GM11168 (cell line): ENCODE data around the gene CLDN4.
"Not testable (repeated sequence)": the region's sequence is repeated elsewhere in the genome, so short reads cannot be mapped to it uniquely, and the experiment has no call there.

ENCODE experiments used
- in situ Hi-C: fragments of 300-500 bp; cut with MboI; formaldehyde crosslinking; loops from one replicate; pipeline ENCODE4 v1.12.0; 2022; ENCODE audit warnings: low sequenced_read_pairs; ENCODE audit not compliant: unreplicated experiment

Gene CLDN4

GRCh38 chr7:73822319-73823173 lies 8.2 kb upstream of the CLDN4 start:
- in situ Hi-C loops: no loop called here

DNA sequence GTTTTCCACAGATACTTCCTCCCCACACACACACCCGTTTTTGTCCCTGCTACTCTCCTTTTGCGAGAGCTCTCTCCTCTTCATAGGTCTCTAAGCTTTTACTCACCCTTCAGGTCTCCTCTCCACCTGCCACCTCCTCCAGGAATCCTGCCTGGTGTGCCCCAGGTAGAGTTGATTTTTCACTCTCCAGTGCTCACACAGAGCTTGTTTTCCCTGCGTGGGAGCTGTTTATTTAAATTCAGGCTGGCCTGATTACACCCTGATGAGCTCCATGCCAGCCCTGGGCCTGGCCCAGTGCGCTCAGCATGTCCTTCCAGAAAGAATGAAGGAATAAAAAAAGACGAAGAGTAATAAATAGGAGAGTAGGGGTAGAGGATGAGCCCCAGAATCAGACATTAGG lies 7.5 kb upstream of the CLDN4 start:
- in situ Hi-C loops: no loop called here

- in situ Hi-C loops: no loop called here
Measured at GRCh38 chr7:73823873-73824592, 6.8 kb upstream of the CLDN4 start.

DNA sequence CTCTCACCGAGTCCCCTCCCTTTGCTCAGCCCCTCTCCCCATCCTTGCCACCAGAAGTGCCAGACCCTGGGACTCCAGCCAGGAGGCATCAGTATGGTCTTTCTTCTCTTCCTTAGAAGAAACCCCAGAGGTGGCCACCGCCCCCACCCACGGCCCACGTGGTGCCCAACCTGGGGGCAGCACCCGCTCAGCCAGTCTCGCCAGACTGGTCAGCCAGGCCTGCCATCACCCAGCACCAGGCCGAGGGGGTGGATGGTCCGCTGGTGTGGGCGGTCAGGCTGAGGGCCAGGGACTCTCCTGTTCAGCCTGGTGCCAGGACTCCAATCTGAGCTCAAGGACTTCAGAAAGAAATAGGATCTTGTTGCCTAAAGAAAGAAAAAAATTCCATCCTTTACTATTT lies 5.8 kb upstream of the CLDN4 start:
- in situ Hi-C loops: no loop called here

DNA sequence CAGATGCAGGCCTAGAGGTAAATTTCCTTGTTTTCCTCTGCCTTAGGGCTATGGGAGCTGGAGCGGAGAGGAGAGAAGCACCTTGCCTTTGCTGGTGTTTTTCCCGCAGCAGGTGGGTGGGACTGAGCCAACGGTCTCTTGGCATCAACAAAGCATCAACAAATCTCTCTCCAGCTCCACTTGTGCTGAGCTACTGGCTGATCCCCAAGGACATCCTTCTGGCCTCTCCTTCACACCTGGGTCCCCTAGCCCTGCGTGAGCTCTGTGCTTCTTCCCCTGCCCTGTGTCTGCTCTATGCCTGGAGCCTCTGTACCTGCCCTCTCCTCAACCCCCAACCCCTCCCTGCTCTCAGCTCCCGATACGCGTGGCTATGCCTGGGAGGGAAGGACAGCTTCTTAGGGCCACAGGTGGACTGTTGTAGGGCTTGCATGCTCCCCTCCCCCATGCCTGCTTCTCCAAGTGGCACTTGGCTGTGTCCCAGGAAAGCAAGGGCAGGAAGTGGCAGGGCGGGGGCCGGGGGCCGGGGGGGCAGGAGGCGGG lies 3.2 kb upstream of the CLDN4 start:
- in situ Hi-C loops: no loop called here

GRCh38 chr7:73828107-73828803 lies 2.5 kb upstream of the CLDN4 start:
- in situ Hi-C loops: no loop called here

GRCh38 chr7:73828972-73829371 lies 1.8 kb upstream of the CLDN4 start:
- in situ Hi-C loops: no loop called here

GRCh38 chr7:73829505-73829904 lies 1.3 kb upstream of the CLDN4 start:
- in situ Hi-C loops: no loop called here

DNA sequence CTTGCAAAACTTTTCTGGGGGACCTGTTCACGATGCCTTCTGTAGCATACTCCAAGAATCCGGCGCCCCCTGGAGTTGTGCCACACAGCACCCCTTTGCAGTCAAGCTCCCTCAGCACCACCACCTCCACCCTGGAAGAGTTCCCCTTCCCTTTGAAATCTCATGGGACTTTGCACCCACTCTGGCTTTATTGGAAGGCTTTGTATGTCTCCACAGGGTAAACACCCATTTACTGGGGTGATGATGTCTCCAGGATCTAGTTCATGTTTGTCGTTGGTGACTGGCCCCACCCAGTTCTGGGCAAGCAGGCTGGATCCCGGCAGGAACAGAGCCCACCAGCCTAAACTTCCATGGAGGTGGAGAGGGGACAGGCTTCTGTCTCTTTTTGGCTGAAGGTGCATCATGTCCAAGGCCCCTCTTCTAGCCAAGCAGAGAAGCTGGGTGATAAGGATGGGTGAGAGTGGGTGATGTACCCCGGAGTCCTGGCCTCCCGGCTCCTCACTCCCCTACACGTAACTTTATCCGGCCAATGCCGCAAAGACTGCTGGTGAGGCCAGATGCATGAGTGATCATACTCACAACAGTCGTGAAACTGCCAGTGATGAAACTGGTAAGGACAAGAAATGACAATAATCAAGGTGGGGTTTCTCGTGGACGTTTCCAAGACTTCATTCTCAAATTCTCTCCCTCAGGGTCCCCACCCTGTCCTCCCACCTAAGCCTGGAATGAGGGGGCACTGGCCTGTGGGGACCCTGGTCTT lies 695 bp upstream of the CLDN4 start:
- in situ Hi-C loops: no loop called here

DNA sequence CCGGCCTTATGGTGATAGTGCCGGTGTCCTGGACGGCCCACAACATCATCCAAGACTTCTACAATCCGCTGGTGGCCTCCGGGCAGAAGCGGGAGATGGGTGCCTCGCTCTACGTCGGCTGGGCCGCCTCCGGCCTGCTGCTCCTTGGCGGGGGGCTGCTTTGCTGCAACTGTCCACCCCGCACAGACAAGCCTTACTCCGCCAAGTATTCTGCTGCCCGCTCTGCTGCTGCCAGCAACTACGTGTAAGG lies 713 bp downstream of the CLDN4 start:
- in situ Hi-C loops: no loop called here

DNA sequence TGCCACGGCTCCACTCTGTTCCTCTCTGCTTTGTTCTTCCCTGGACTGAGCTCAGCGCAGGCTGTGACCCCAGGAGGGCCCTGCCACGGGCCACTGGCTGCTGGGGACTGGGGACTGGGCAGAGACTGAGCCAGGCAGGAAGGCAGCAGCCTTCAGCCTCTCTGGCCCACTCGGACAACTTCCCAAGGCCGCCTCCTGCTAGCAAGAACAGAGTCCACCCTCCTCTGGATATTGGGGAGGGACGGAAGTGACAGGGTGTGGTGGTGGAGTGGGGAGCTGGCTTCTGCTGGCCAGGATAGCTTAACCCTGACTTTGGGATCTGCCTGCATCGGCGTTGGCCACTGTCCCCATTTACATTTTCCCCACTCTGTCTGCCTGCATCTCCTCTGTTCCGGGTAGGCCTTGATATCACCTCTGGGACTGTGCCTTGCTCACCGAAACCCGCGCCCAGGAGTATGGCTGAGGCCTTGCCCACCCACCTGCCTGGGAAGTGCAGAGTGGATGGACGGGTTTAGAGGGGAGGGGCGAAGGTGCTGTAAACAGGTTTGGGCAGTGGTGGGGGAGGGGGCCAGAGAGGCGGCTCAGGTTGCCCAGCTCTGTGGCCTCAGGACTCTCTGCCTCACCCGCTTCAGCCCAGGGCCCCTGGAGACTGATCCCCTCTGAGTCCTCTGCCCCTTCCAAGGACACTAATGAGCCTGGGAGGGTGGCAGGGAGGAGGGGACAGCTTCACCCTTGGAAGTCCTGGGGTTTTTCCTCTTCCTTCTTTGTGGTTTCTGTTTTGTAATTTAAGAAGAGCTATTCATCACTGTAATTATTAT lies 1.2 kb downstream of the CLDN4 start:
- in situ Hi-C loops: no loop called here

DNA sequence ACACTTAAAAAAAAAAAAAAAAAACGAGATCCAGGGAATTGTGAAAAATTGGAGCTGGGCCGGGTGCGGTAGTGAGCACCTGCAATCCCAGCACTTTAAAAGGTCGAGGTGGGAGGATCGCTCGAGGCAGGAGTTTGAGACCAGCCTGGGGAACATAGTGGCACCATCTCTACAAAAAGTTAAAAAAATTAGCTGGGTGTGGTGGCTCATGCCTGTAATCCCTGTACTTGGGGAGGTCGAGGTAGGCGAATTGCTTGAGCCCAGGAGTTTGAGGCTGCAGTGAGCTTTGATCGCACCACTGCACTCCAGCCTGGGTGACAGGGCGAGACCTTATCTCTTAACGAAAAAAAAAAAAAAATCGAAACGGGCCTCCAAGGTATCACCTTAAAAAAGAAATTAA lies 2.0 kb downstream of the CLDN4 start:
- in situ Hi-C loops: no loop called here

GRCh38 chr7:73833251-73833919 lies 2.6 kb downstream of the CLDN4 start:
- in situ Hi-C loops: no loop called here

DNA sequence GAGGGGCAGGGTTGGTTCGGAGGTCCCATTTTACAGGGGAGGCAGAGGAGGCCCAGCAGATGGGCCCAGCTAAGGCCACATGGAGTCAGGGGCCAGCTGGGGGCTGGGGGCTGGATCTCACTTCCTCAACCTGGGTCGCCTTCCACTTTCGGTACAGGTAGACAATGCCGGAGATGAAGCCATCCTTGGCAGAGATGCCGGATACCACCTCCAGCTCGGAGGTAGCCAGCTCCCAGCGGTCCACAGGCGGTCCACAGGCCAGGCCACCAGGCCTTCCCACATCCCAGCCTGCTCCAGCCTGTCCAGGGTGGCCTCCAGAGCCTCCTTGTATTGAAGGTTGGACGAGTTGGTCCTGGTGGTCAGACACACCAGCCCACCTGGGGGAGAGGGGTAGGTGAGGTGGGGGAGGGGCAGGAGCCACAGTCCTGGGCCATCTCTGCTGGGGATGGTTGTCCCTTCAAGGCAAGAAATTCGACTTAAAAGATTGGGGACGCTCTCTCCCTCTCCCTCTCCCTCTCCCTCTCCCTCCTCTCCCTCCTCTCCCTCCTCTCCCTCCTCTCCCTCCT lies 3.9 kb downstream of the CLDN4 start:
- in situ Hi-C loops: no loop called here

- in situ Hi-C loops: not testable (repeated sequence)
Measured at GRCh38 chr7:73837167-73837566, 6.4 kb downstream of the CLDN4 start.

GRCh38 chr7:73838642-73839041 lies 7.8 kb downstream of the CLDN4 start:
- in situ Hi-C loops: no loop called here

DNA sequence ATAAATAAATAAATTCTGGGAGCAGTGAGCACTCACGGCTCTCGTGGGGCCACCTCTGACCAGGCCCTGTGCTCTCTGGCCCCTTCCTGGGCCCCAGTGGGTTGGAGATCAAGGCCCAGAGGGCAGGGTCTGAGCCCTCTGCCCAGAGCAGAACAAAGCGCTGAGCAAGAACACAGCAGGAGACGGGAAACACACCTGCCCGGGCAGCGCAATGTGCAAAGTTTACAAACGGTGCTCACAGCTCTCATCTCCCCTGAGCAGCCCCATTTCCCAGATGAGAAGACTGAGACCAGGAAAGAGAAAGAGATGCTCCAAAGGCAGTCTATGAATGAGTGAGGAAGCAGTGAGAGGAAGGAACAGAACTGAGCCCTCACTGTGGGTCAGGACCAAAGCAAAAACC lies 8.5 kb downstream of the CLDN4 start:
- in situ Hi-C loops: no loop called here

DNA sequence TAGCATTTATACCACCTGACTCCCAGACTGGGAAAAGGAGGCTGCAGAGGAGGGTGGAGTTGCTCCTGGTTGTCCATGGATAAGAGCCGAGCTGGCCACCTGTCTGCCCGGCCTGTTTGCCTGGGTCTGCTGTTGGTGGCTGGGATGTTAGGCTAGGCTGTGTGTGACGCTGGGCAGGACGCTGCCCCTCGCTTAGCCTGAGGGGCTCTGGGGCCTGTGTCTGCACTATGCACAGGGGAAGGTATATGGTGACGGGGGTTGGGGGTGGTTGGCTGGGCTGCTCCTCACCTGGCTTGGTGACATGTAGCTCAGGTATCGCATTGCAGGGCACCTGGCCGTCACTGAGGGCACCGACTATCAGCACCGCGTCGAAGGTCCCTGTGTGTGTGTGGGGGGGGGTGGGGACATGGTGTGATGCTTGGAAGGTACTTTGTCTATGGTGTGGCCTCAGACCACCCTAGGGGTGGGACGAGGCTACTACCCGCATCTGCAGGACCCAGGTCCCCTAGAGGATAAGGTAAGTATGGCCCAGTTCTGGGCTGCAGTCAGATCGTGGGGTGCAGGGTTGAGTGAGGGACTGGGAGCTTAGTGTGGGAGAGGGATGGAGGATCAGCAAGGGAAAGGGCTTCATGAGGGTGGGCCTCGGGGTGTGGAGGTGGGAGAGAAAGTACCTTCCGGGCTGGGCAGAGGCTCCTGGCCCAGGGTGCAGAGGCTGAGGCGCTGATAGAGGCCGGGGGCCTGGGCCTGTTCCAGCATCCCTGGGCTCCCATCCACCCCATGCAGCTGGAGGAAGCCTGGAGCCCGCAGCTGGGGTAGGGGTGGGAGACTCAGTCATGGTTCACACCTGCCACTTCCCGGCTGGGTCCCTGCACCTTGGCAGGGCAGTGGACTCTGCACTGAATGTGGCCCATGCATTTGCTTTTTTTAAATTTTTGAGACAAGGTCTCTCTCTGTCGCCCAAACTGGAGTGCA lies 9.2 kb downstream of the CLDN4 start:
- in situ Hi-C loops: no loop called here
